NCI-H2107 treated with DMSO at 0.1 percent for 48 hours (cell line): ENCODE results near the gene SLC12A5.

Experiments
- DNase-seq: peaks from one replicate; lab custom pipeline; 2025; ENCODE audit not compliant: unreplicated experiment; lab: John Stamatoyannopoulos, UW

The SLC12A5 gene

GRCh38 chr20:46051556-46052308, 22.7 kb downstream of the SLC12A5 start:
- DNase-seq = peak; percentile 32

GRCh38 chr20:46053416-46053815, 24.4 kb downstream of the SLC12A5 start:
- DNase-seq = no peak

GRCh38 chr20:46054606-46055005, 25.6 kb downstream of the SLC12A5 start:
- no peak for DNase-seq

GRCh38 chr20:46055269-46055668, 26.3 kb downstream of the SLC12A5 start:
- DNase-seq = no peak

GRCh38 chr20:46056027-46056833, 27.2 kb downstream of the SLC12A5 start:
- DNase-seq = no peak

- no peak for DNase-seq
Observed at GRCh38 chr20:46056970-46057855, 28.2 kb downstream of the SLC12A5 start.

GRCh38 chr20:46057856-46058598, 29.0 kb downstream of the SLC12A5 start:
- no peak for DNase-seq

- no peak for DNase-seq
Observed at GRCh38 chr20:46058599-46059281, 29.7 kb downstream of the SLC12A5 start.

- no peak for DNase-seq
Observed at GRCh38 chr20:46060301-46060881, 31.4 kb downstream of the SLC12A5 start.

GRCh38 chr20:46060975-46061374, 32.0 kb downstream of the SLC12A5 start:
- no peak for DNase-seq

- no peak for DNase-seq
Observed at GRCh38 chr20:46062151-46062550, 33.1 kb downstream of the SLC12A5 start.

- DNase-seq = no peak
Observed at GRCh38 chr20:46062621-46063020, 33.6 kb downstream of the SLC12A5 start.

- no peak for DNase-seq
Observed at GRCh38 chr20:46063151-46063550, 34.1 kb downstream of the SLC12A5 start.

GRCh38 chr20:46063652-46064054, 34.6 kb downstream of the SLC12A5 start:
- no peak for DNase-seq

- DNase-seq = no peak
Observed at GRCh38 chr20:46065006-46065405, 36.0 kb downstream of the SLC12A5 start.

- DNase-seq = no peak
Observed at GRCh38 chr20:46065691-46066090, 36.7 kb downstream of the SLC12A5 start.

GRCh38 chr20:46070215-46070900, 41.3 kb downstream of the SLC12A5 start:
- DNase-seq = no peak

GRCh38 chr20:46071573-46071972, 42.6 kb downstream of the SLC12A5 start:
- DNase-seq = no peak

GRCh38 chr20:46073024-46073423, 44.0 kb downstream of the SLC12A5 start:
- DNase-seq = no peak
